ENCODE data around the gene PVALEF.

- TF ChIP-seq CTCF (IDR thresholded peaks at IDR 0.05): no peak
- no peak for TF ChIP-seq POLR2A (IDR thresholded peaks at IDR 0.05)
- TF ChIP-seq POLR2AphosphoS5 (IDR thresholded peaks at IDR 0.05): no peak
- no peak for TF ChIP-seq EP300 (IDR thresholded peaks at IDR 0.05)
Observed at GRCh38 chr17:81181811-81182185, 16.5 kb downstream of the PVALEF start.
